Measurements from ENCODE around the gene OR1F1. TPM values are rescaled to one million over a fixed set of nuclear protein-coding genes. Genes with fewer than 3 reads are reported as not detected.
"Not testable (repeated sequence)": the region's sequence is repeated elsewhere in the genome, so short reads cannot be mapped to it uniquely, and the experiment has no call there.

The OR1F1 gene
- not detected for total RNA-seq

DNA sequence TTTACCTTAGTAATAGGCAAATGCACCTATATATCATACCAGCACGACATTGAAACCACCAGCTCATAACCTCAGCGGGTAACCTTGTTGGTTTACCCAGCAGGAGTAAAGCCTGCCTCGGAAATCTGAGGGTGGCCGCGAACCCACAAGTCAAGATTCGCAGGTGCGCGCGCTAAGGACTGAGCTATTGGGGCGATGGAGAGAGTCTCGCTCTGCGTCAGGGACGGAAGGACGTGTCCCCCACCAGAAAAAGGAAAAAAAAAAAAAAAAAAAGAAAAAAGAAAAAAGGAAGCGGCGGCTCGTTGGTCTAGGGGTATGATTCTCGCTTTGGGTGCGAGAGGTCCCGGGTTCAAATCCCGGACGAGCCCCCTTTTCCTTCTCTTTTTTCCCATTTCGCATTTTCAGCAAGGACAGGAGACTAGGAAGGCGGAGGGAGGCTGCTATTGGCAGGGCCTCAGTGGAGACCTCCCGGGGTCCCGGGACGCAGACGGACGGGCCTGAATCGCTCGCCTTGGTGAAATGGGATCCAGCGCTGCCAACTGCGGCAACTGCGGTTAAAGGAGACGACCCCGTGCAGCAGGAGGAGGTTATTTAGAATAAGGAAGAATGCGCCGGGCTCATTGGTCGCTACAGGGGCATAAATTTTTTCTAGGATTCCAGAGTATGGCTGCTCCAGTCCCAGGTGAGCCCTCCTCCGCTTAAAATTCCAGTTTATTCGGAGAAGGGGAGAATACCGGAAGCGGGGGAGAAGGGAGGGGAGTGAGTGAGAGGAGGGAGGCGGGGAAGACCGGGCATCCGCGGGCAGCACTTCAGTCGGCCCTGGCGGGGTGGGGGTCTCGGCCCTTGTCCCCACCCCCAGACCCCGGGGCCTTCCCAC, at the start of gene OR1F1:
TSS of gene OR1F1 (plus strand) at position 407 of the 877 bp plus-strand sequence.
- Histone ChIP-seq H3K4me3 (ENCODE audit: low read length) (no peak within 1 kb of the TSS), H3K4me1 (ENCODE audit: insufficient read depth, low read length) (peaks cover 32% of the 10 kb centered on the region), H3K27me3 (ENCODE audit: insufficient read depth, low read length) (peaks cover 99% of the 10 kb centered on the region)

GRCh38 chr16:3138342-3138741, 49.7 kb upstream of the OR1F1 start:
- H3K4me1 ChIP-seq (ENCODE audit: insufficient read depth, low read length), result peaks cover 17% of the 10 kb centered on the region
- no peaks in the 10 kb centered on the region for H3K27me3 ChIP-seq (ENCODE audit: insufficient read depth, low read length)
- no peaks in the 10 kb centered on the region for H3K9me3 ChIP-seq (ENCODE audit: low read depth, low read length)
- no peak overlapping the region for H3K4me3 ChIP-seq (ENCODE audit: low read length)

More for the DNA sequence above, at the start of gene OR1F1:
- H3K9me3 ChIP-seq (ENCODE audit: low read depth, low read length), result no peaks in the 10 kb centered on the region

- no peak overlapping the region for H3K4me3 ChIP-seq (ENCODE audit: low read length)
- H3K9me3 ChIP-seq (ENCODE audit: low read depth, low read length), result no peaks in the 10 kb centered on the region
- no peaks in the 10 kb centered on the region for H3K27me3 ChIP-seq (ENCODE audit: insufficient read depth, low read length)
- H3K4me1 ChIP-seq (ENCODE audit: insufficient read depth, low read length), result peaks cover 14% of the 10 kb centered on the region
Measured at GRCh38 chr16:3138823-3139426, 49.1 kb upstream of the OR1F1 start.

- not testable (repeated sequence) for H3K4me3 ChIP-seq (ENCODE audit: low read length); H3K27me3 ChIP-seq (ENCODE audit: insufficient read depth, low read length); H3K9me3 ChIP-seq (ENCODE audit: low read depth, low read length)
- H3K4me1 ChIP-seq (ENCODE audit: insufficient read depth, low read length), result peaks cover 11% of the 10 kb centered on the region
Measured at GRCh38 chr16:3139561-3139960, 48.4 kb upstream of the OR1F1 start.

- Histone ChIP-seq H3K4me3 (ENCODE audit: low read length) (no peak overlapping the region), H3K9me3 (ENCODE audit: low read depth, low read length) (no peaks in the 10 kb centered on the region), H3K4me1 (ENCODE audit: insufficient read depth, low read length) (peaks cover 4% of the 10 kb centered on the region), H3K27me3 (ENCODE audit: insufficient read depth, low read length) (no peaks in the 10 kb centered on the region)
Measured at GRCh38 chr16:3140603-3141427, 47.2 kb upstream of the OR1F1 start.

DNA sequence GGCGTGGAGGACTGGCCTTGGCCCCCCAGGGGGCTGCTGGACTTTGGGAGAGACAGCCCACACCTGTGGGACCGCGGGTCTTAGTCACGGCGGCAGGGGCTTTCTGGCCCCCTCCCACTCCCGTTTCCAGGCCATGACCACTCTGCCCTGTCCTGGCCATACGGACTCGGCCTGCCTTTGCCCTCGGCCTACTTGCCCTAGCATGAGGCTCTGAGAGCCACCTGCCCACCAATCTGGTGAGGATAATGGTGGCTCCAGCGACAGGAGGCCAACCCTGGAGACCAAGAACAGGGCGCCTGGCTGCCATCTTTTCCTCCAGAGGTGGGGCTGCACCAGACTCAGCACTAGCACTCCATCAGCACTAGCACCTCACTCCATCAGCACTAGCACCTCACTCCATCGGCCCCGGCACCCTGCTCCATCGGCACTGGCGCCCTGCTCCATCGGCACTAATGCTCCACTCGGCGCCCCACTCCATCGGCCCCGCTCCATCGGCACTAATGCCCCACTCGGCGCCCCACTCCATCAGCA, 46.2 kb upstream of the OR1F1 start:
- Histone ChIP-seq H3K4me3 (ENCODE audit: low read length) (no peak overlapping the region), H3K27me3 (ENCODE audit: insufficient read depth, low read length) (no peaks in the 10 kb centered on the region), H3K9me3 (ENCODE audit: low read depth, low read length) (no peaks in the 10 kb centered on the region), H3K4me1 (ENCODE audit: insufficient read depth, low read length) (no peaks in the 10 kb centered on the region)

DNA sequence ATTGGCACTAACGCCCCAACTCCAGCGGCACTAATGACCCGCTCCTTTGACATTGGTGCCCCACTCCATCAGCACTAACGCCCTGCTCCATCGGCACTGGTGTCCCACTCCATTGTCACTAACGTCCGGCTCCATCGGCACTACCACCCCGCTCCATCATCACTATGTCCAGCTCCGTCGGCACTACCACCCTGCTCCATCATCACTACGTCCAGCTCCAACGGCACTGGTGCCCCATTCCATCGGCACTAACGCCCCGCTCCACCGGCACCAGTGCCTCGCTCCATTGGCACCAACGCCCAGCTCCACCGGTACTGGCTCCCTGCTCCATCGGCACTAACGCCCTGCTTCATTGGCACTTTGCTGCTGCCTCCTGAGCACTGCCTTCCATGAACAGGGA, 45.7 kb upstream of the OR1F1 start:
- no peak overlapping the region for H3K4me3 ChIP-seq (ENCODE audit: low read length)
- no peaks in the 10 kb centered on the region for H3K4me1 ChIP-seq (ENCODE audit: insufficient read depth, low read length)
- no peaks in the 10 kb centered on the region for H3K27me3 ChIP-seq (ENCODE audit: insufficient read depth, low read length)
- no peaks in the 10 kb centered on the region for H3K9me3 ChIP-seq (ENCODE audit: low read depth, low read length)

DNA sequence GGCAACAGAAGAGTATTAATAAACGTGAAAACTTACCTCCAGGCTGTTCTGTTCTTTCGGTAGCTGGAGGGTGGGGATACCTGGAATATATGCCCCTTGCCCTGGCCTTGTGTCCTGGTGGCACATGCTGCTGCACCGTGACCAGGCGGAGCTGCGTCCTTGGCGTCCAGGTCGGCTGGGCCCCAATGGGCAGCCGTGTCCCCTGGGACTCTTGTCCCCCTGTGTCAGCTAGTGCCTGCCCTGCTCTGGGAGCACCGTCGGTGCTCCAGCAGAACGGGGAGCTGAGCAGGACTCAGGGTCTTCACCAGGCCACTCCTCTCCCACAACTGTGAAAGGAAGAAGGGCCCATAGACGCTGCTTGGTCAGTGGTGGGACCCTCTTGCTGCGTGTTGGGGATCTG, 45.2 kb upstream of the OR1F1 start:
- no peaks in the 10 kb centered on the region for H3K27me3 ChIP-seq (ENCODE audit: insufficient read depth, low read length)
- no peaks in the 10 kb centered on the region for H3K4me1 ChIP-seq (ENCODE audit: insufficient read depth, low read length)
- no peaks in the 10 kb centered on the region for H3K9me3 ChIP-seq (ENCODE audit: low read depth, low read length)
- no peak overlapping the region for H3K4me3 ChIP-seq (ENCODE audit: low read length)

DNA sequence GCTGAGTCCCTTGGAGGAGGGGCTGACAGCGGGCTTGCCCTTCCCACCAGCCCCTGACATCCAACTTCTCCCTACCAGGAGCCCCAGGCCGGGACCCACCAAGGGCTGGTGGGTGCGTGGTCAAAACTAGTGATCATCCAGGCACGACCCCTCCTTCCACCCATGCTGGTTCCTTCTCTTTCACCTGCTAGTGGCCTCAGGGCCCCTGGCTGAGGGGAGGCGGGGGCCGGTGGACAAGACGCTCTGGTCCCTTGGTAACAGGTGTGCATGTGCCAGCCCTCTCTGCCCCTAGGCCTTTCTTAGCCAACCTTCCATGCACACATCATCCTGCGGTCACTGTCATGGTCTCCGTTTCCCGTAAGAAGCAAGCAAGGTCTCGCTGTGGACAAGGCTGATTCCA, 44.8 kb upstream of the OR1F1 start:
- H3K4me3 ChIP-seq (ENCODE audit: low read length), result no peak overlapping the region
- H3K9me3 ChIP-seq (ENCODE audit: low read depth, low read length), result no peaks in the 10 kb centered on the region
- H3K4me1 ChIP-seq (ENCODE audit: insufficient read depth, low read length), result no peaks in the 10 kb centered on the region
- H3K27me3 ChIP-seq (ENCODE audit: insufficient read depth, low read length), result no peaks in the 10 kb centered on the region

DNA sequence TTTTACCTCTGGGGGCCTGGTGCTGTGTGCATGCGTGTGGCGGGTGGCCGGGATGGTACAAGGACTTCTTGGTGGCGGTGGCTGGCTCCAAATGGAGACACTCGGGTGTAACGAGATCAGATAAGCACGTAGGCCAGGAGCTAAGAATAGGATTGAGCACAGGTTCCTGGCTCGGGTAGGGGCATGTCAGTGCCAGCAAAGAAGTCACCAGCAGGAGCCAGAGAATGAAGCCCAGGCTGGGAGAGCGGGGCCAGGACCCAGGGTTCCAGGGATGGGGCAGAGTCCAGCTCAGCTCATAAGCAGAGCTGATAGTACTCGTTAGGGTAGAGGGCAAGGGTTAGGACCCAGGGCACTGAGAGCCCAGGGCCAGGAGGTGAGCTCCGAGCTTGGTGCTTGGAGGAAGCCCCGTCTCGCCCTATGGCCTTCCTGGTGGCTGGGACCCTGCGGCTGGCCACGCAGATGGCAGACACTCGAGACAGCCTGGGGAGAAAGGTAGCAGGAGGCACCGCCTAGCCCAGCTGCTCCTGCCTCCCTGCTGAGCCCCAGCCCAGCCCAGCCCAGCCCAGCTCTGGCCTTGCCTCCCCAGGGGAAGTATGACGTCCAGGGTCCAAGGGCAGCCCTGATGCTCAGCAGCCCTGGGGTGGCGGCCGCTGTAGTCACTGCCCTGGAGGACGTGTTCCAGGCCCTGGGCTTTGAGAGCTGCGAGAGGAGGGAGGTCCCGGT, 44.2 kb upstream of the OR1F1 start:
- no peaks in the 10 kb centered on the region for H3K27me3 ChIP-seq (ENCODE audit: insufficient read depth, low read length)
- no peaks in the 10 kb centered on the region for H3K4me1 ChIP-seq (ENCODE audit: insufficient read depth, low read length)
- no peak overlapping the region for H3K4me3 ChIP-seq (ENCODE audit: low read length)
- no peaks in the 10 kb centered on the region for H3K9me3 ChIP-seq (ENCODE audit: low read depth, low read length)

GRCh38 chr16:3144321-3144983, 43.6 kb upstream of the OR1F1 start:
- Histone ChIP-seq H3K9me3 (ENCODE audit: low read depth, low read length) (no peaks in the 10 kb centered on the region), H3K4me3 (ENCODE audit: low read length) (no peak overlapping the region)

DNA sequence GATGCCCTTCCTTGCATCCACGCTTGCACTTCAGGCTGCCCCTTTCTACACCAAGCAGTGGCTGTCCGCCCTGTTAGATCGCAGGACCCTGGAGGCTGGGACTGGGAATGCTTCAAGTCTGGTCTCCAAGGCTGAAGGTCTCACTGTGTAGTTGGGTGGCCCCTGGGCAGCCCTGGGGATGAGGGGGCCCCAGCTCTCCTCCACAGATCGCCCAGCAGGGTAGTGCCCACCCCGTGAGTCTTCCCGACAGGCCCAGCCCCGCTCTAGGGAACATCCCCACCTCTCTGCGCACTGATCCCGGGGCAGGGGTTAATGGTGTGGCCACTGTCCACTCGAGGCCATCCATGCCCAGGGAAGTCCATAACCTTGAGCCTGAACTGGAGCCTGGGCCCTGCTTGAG, 42.9 kb upstream of the OR1F1 start:
- no peaks in the 10 kb centered on the region for H3K27me3 ChIP-seq (ENCODE audit: insufficient read depth, low read length)
- H3K4me1 ChIP-seq (ENCODE audit: insufficient read depth, low read length), result peaks cover 10% of the 10 kb centered on the region
- no peak overlapping the region for H3K4me3 ChIP-seq (ENCODE audit: low read length)
- no peaks in the 10 kb centered on the region for H3K9me3 ChIP-seq (ENCODE audit: low read depth, low read length)

More at GRCh38 chr16:3144321-3144983, 43.6 kb upstream of the OR1F1 start:
- H3K4me1 ChIP-seq (ENCODE audit: insufficient read depth, low read length), result peaks cover 3% of the 10 kb centered on the region
- no peaks in the 10 kb centered on the region for H3K27me3 ChIP-seq (ENCODE audit: insufficient read depth, low read length)

DNA sequence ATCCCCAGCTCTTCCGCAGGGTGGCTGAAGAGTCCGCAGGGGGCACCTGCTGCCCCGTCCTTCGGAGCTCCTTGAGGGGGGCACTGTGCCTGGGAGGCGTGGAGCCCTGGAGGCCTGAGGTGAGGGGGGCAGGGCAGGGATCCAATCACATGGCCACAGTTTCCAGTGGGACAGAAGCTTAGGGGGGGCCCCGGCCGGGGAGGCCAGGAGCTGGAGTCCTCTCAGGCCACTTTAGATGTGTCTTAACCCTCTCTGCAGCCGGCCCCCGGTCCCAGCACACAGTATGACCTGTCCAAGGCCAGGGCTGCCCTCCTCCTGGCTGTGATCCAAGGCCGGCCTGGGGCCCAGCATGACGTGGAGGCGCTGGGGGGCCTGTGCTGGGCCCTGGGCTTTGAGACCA, 42.3 kb upstream of the OR1F1 start:
- no peak overlapping the region for H3K4me3 ChIP-seq (ENCODE audit: low read length)
- H3K9me3 ChIP-seq (ENCODE audit: low read depth, low read length), result no peaks in the 10 kb centered on the region
- no peaks in the 10 kb centered on the region for H3K27me3 ChIP-seq (ENCODE audit: insufficient read depth, low read length)
- peaks cover 15% of the 10 kb centered on the region for H3K4me1 ChIP-seq (ENCODE audit: insufficient read depth, low read length)
